SHP77 (cell line): ENCODE results near the gene MPRIP.
A peak's percentile ranks its signal among the peaks of the same experiment; 100 is the strongest.

ENCODE experiments used
- DNase-seq, 2 experiments: peaks; one replicate each; lab custom pipeline; 2025; lab: John Stamatoyannopoulos, UW

The MPRIP gene

DNA sequence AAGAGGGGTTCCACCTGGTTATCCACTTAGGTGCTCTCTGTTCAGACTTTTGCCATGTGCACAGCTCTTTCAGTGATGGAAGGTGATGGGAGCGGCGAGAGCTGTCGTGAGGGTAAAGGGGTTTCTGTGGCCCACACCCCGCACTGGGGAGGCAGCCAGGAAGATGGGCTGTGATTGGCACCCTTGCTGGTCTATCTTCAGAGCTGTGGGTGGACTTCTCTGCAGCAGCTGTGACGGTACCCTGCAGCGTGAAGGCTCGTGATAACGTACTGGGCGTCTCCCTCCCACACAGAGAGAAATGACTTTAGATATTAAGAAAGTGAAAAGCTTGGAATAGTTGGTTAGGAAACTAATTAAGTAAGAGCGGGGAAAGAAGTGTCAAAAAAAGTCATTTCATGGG, 45.8 kb downstream of the MPRIP start:
- DNase-seq, result no peak

DNA sequence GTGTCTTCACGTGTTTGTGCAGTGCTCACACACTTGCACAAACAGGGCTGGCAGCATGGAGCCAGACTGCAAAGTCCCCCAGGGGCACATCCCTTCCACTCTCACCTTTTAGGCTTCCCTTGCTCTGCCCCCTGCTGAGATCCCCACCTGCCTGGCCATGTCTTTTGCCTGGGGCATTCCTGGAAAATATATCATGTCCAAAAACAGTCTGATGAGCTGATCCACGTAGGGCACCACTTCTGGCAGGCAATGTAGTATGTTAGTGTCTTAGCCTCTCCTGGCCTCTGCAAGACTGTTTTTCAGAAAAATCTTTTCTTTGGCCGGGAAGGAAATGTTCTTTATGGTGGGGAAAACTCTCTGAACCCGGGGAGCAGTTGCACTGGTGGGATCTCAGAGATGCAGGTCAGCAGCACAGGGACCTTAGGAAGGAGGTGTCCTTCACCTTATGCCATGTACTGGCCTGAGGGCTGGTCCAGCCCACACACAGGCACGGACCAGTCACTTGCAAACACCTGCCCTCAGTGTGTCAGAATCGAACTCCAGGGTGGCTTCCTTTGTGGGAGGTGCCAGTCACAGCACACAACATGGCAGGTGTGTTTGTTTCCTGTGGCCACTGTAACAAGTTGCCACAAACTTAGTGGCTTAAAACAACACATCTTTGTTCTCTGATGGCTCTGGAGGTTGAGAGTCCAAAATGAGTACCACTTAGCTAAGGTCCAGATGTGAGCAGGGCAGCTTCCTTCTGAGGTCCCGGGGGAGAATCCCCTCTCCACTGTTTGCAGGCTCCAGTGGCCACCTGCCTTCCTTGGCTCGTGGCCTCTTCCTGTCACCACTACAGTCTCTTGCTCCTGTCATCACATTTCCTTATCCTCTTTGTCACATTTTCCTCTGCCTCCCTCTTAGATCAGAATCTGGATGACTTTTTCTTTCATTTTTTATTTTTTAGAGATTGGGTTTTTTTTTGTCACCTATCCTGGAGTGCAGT, 46.6 kb downstream of the MPRIP start:
- DNase-seq, result peak in 1 of 2 experiments; percentile 44

DNA sequence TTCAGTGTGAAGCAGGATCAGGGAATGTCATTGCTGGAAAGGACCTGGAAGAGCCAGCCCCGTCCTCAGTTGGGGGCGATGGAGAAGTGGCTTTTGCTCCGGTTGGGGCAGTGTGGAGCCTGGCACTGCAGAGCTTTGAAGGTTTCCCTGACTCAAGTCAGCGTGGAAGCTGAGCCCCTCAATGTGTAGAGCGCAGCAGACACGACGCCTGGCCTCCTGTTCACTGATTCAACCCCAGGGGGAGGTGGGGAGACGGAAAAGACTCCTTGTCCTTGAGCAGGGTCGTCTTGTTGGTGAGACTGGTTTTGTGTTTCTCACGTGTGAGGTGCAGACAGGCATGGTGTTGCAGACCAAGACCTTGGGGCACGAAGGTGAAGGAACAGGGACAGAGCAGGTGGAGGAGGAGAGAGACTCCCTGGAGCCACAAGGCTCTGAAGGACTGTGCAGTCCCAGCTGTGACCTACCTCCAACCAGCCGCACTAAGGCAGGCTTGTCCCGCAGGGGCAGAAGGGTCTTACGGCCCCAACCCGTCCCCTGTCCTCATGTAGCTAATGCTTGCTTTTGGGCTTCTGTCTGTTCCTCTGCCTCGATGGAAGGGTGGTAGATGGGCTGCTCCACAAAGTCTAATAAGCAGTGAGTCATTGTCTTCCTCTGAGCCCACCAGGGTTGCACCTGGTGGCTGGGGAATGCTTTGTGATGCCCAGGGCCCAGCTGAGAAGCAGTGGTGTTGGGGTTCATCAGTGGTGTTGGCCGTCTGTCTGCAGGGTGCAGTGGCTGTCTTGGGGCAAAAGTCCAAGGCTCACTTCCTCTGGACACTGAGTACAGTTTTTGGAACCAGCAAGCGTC, 47.8 kb downstream of the MPRIP start:
- no peak for DNase-seq

DNA sequence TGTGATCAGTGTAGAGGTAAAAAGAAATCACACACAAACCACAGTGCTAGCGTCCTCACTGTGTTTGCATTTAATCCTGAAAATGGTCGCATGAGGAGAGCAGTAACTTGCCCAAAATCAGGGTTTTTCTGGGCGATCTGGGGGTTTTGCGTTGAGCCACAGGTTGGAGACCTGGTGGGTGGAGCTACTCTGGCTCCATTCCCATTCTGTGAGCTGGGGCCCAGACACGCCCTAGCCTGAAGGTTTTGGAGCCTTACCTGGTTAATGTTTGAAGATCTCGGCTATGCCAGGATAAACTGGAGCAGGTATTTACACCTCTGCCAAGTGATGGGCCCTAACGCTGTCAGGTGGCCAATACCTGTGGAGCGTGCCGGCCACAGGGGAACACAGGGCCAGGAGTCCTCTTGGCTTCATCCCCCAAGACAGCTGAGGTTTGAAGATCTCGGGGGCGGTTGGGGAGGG, 48.4 kb downstream of the MPRIP start:
- no peak for DNase-seq

DNA sequence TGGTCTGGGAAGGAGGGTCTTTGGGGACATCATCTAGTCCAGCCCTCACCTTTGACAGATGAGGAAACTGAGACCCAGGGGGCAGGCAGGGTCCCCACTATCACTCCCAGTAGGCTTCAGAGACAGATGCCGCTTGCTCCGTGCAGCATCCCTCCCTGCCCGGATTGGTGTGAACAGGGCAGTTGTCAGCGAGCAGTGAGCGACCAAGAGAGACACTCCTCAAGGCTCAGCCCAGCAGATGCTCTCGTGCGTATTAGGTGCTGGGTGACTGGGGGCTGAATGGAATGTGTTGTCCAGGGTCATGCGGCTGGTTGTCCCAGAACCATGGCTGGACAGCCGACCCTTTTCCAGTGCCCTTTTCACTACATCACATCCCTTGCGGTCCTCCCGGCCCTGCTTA, 49.0 kb downstream of the MPRIP start:
- DNase-seq, result no peak

DNA sequence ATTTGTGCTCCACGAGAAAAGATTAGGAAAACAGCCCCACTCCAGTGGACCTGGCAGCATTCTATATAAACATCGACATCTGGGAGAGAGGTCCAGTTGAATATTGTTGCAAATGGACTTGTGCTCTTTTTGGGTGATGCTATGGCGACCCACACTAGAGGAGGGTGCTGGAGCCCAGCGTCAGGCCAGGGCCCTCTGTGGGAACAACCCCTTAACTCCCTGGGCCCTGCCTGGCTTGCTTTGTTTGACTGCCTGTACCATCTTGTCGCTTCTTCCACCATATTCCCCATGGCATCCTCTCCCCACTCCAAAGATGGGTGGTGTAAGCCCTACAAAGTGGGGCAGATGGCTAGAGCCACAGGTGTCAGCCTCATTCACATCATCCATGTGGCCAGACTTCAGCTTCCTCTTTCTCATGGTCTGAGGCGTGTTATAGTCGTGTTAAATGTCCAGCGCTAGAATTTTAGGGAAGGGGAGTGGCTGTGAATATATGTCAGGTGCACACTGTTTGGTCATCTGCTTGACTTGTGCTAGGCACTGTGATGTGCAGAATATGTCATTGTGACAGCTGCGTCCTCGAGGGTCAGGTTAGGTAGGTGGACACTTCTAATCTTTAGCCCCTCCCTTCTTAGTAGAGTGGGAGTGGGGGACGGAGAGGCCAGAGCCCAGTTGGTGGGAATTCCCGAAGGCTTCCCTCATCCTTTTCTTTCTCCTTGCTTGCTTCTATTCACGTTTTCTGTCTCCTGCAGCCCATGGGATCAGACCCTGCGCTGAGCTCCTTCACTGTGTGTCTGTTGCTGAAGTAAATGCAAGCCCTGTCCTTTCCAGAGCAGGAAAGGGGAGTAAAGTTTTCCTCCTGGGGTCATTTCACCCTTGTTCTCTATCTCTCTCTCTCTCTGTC, 49.8 kb downstream of the MPRIP start:
- no peak for DNase-seq

DNA sequence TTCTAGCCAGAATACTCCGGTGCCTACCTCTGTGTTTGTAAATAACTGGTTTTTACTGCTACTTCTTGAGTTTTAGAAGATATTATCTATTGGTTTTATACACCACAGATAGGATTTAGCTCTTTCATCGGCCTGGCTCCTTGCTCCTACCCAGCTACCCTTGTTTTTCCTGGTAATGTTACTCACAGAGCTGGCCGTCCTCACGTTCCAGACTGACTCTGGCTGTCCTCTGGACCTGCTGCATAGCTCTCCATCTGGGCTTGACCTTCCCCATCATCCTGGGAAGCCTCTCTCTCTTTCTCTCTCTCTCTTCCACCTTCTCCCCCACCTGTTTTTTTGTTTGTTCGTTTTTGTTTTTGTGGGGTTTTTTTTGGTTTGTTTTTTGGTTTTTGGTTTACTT, 51.5 kb downstream of the MPRIP start:
- no peak for DNase-seq

DNA sequence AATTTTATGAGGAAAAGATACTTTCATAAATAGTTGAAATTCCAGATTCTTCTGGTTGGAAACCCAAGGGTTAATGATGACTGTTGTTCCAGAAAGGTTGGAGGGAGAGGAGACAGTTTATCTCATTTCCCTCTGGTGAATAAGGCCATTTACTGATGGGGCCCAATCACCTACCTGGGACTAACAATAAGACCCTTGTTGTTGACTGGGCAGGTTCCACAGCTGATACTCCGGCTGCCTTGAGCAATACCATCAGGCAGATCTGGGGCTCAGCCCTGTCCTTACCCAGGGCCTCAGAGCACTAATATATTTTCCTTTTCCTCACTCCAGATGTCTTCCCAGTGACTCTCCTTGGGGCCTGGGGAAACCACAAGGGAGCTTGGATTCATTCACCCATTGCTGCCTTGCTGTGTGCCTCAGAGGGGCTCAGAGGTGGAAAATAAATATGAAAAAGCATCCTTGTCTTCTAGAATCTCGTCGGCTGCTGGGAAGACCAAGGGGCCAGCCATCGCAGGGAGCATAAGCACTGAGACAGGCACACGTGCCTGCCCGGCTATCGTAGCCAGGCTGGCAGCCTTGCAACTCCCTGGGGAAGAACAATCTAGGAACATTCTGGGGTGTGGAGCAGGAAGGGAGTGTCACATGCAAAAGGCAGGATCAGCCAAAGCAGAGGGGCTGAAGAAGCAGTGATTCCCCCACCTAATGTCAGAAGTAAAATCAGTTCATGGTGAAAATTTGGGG, 54.4 kb downstream of the MPRIP start:
- DNase-seq, result no peak

DNA sequence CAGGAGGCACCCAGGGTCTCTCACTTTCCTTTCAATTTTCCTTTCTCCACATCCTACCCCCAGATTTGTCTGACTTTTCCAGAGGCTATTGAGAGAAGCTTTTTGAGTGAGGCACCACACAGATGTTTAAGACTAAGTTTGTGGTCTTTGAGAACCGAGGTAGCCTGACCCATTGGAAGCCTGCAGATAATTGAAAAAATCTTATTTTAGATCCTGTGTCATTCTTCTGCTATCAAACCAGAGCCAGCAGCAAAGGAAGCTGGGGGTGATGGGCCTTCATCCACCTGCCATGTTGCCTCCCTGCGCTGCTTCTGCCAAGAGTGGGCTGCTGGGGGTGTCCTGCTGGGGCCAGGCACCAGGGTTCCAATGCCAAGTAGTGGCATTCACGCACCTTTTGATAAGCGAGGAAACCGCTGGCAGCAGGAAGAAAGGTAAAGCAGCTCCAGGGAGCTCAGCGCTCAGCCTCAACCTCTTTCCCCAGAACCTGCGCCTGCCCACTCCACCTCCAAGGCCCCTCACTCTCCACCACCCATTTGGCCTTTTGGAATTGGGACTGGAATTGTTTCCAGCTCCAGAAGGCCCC, 55.6 kb downstream of the MPRIP start:
- DNase-seq, result no peak

DNA sequence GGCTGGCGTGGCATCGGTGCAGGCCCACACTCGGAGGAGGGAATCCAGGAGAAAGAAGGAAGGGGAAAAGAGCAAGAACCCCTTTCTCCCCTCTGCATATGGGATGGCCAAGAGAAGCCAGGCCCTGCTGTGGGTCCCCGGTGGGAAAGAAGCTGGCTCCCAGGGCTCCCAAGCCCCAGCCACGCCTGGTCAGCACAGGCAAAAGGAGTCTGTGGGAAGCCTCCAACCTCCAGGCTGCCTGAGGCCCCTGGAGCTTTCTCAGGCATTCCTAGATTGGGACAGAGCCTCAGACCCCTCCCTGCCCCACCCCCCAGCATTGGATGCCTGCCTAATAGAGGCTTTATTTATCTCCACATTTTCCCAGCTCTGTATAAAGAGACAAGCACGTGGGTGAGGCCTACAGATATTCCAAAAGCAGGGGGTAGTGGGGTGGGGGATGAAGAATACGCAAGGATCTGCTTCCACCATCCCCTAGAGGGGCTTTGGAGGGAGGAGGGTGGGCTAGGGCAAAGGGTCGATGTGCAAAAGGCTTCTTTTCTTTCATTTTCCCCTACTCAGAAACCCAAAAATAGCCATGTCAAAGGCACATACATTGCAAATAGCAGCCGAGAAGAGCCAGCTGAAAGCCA, 56.4 kb downstream of the MPRIP start:
- no peak for DNase-seq

DNA sequence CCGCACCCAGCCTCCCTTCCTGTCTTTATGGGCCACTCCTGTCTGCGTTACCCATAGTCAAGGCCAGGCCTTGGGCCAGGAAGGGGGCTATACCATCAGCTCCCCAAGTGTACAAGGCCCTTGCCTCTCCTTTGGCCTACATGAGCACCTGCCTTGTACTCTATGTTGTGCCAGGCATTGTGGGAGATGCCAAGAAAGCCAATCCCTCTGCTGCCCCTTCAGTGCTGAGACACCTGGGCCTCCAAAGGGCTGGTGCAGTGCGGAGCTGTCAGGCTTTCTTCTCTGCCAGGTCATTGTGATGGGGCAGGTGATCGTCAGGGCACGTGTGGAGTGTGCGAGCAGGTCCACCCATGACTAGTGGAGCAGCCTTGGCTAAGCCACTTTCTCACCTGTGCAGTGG, 59.9 kb downstream of the MPRIP start:
- no peak for DNase-seq

DNA sequence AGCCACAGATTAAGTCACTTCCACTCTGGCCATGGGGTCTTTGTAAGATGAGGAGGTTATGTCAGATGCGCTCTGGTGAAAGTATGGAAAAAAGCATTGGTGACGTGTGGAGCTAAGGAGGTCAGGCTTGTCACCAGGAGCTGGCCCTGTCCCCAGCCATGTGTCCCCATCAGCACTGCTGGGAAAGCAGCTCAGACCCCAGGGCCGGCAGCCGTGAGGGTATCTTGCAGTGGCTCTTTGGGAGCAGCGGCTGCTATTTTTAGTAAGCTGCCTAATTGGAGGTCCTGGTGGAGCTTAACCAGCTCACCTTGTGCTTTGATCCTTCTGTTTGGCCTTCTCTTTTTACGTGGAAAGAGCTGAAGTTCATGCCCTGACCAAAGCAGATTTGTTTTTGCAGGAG, 60.9 kb downstream of the MPRIP start:
- DNase-seq, result no peak

DNA sequence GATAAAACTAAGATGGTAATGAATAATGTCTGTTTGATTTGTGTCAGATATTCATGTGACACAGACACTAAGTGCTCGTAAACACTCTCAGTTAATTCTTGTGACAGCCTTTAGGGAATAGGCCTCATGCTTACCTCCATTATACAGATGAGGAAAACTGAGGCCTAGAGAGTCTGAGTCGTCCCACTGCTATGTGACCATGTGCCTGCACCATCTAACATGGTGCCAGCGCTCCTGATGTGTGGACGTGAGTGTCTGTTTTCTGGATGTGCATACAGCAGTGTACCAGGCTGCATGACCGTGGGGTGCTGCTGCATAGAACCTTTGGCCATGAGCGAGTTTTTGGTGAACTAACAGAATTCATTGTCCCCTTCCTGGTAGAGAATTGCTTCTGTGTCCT, 61.8 kb downstream of the MPRIP start:
- no peak for DNase-seq

DNA sequence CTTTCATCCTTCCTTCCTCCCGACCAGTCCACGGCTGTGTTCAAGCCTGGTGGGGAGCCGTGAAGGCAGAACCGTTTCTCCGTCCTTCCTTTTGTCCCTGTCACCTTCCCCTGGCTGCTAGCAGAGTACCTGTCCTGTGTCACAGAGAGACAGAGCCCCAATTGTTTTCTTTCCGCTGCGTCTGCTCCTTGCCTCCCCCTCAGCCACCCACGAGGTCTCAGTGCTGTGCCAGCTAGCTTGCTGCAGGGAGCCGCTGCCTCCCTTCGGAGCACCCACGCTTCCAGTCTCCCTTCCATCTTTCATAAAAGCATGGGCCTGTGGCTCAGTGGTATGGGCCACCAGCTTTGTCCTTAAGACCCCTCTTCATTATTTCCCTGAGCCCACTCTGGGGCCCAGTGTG, 62.2 kb downstream of the MPRIP start:
- no peak for DNase-seq

DNA sequence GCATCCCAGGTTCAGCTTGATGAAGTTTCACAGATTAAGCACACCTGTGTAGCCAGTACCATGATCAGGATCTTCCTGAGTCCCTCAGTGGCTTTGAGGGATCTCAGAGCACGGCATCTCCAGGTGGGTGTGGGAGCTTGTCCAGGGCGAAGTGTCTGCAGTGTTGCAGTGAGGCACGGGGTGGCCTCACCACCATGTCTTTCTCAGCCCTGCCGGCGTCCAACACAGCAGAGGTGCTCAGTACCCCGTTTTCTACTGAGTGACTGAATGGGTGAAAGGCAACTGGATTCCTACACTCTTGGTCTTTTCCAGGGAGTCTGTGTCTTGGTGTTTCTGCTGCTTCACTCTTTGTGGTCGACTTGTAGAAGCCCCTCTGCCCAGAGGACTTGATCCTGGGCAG, 63.7 kb downstream of the MPRIP start:
- no peak for DNase-seq

DNA sequence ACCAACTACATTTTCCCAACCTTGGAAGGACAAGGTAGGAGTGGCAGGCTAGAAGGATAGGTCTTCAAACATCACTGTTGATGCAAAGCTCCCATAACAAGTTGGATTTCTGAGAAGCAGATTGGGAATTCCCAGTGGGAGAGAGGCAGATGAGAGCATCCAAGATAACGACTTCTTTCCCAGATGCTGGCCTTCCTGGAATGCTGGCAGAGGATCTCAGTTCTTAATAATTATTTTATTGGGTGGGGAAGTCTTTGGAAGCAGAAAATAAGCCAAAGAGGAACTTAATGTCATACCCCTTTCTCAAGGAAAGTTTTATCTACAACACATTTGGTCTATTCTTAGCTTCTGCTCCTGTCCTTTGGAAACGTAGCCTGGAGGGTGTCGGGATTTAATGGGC, 64.5 kb downstream of the MPRIP start:
- no peak for DNase-seq

DNA sequence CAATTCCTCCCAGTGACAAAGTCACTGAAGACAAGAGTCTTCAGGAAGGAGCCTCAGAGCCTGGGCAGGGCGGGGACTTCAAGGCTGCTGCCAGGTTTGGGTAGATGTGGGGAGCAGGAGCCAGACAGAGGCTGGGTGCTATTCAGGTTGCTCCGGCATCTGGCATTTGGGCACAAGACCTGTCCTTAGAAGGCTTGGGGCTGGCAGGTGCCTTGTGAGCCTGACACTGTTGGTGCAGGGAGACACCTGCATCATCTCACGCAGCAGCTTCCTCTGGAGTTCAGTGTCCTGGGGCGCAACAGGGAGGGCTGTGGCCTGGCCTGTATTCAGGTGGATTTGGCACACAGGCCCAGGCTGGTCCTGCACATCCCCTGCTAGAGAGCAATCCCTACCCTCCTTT, 65.0 kb downstream of the MPRIP start:
- no peak for DNase-seq

DNA sequence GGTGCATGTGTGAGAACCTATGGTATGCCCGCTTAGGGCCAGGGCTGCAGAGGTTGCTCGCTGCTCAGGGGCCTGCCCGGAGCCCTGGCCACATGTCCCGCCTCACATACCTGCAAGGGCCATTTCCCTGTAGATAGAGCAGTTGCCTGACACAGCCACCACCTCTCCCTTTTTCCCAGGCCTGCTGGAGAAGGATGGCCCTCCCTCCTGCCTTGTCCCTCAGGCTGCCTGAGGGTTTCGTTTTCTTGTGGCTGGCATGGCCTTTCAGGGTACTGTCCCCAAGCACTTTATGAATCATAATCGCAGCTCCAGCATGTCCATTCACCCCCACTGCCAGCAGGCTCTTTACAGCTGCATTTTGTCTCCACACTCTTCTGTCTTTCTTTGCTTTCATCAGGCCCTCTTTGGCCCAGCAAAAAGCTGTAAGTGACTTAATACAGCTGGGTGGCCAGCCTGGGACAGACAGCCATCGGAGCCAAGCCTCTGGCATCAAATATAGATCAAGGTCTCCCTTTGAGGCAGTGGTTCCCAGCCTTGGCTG, 65.7 kb downstream of the MPRIP start:
- no peak for DNase-seq

DNA sequence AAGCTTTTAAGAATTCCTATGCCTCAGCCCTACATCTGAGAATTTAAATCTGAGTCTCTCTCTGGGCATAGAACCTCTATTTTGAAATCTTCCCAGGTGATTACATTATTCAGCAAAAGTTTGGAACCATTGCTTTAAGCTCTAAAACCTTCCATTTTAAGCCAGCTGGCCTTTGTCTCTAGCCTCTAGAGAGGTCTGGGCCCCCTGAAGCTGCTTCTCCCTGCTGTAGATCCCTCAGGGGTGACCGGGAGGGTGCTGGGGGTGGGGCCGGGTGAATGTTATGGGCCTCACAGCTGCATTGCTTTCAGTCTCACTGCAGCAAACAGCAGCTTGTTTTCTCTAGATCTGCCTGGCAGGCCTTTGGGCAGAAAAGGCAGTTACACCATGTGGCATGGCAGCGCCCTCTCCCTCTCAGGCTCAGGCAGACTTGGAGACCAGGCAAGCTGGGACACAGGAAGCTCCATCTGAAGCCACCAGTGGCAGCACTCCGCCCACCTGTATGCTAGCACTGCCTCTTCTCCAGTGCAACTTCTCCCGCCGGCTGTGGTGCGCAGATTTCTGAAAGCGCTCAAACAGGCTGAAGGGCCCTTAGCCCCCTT, 66.3 kb downstream of the MPRIP start:
- DNase-seq, result peak in 1 of 2 experiments; percentile 55

DNA sequence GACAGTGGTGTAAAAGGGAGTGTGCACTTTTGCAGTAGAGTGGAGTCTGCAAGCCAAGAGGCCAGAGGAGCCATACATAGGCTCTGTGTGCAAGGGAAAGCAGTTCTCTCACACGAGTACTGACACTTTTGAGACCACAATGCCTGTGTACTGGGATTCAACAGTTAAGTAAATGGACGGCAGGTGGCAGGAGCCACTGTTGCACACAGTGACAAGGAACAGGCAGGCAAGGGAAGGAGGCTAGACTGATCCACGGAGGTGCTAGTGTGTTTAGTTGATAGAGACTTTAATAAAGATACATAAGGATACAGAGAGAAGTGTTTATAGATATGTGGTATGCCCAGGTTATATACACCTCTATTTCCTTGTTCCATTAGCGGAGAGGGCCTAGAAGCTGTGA, 67.0 kb downstream of the MPRIP start:
- DNase-seq, result peak in 1 of 2 experiments; percentile 46
